GM19324 (cell line): ENCODE results near the gene KBTBD7.

Experiments
- ATAC-seq: cut with Tn5 transposase; IDR thresholded peaks from one replicate; pipeline ENCODE4 v1.9.1; 2021; ENCODE audit warnings: mild to moderate bottlenecking, moderate library complexity; ENCODE audit not compliant: unreplicated experiment, low FRiP score

KBTBD7 gene, protein sequence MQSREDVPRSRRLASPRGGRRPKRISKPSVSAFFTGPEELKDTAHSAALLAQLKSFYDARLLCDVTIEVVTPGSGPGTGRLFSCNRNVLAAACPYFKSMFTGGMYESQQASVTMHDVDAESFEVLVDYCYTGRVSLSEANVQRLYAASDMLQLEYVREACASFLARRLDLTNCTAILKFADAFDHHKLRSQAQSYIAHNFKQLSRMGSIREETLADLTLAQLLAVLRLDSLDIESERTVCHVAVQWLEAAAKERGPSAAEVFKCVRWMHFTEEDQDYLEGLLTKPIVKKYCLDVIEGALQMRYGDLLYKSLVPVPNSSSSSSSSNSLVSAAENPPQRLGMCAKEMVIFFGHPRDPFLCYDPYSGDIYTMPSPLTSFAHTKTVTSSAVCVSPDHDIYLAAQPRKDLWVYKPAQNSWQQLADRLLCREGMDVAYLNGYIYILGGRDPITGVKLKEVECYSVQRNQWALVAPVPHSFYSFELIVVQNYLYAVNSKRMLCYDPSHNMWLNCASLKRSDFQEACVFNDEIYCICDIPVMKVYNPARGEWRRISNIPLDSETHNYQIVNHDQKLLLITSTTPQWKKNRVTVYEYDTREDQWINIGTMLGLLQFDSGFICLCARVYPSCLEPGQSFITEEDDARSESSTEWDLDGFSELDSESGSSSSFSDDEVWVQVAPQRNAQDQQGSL

DNA sequence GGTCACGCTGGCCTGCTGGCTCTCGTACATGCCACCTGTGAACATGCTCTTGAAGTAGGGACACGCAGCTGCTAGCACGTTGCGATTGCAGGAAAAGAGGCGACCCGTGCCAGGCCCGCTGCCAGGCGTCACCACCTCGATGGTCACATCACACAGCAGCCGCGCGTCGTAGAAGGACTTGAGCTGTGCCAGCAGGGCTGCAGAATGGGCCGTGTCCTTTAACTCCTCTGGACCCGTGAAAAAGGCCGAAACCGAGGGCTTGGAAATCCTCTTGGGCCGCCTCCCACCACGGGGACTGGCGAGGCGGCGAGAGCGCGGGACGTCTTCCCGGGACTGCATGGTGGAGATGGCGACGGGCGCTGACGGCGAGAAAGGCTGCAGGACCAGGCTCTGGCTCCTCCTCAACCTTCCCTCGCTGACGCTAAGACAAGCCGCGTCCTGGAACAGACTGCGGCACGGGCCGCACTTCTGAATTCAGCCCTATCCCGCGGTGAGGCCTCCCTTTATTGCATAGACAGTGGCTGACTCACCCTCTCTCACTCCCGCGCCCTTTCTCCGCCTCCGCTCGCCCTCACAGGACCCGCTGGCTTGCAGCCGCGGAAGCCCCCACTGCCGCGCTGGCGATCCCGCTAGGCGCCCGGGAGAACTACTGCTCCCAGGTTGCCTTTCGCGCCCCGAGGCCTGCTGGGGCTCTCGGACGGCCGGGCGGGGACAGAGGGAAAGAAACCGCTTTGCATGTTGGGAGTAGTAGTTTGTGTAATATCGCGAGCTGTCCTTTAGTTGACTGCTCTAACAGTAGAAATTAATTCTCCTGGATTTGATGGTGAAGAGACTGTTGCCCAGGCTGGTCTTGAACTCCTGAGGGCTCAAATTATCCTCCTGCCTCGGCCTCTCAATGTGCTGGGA, at the start of gene KBTBD7:
TSS of gene KBTBD7 (minus strand) at position 651 of the 906 bp plus-strand sequence. CDS start at position 339, 312 bp downstream.
- peak; percentile 93 for ATAC-seq

DNA sequence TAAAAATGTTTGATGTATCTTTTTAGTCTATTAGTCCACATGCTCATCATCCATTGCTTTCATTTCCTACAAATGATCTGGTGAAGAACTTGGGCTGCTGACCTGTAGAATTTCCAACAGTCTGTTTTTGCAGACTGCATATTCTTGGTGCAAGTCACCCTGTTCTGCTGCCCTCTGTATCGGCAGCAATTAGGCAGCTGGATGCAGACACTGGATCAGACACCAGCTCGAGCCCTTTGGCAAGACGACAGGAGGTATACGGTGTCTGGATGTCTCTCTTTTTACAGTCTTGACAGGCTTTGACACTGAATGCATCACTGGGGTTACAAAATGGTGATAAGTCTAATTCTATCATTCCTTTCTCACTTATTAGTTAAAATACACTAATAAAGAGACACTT, 47.3 kb upstream of the KBTBD7 start:
- ATAC-seq, result no peak

GRCh38 chr13:41236369-41236768, 42.0 kb upstream of the KBTBD7 start:
- no peak for ATAC-seq

DNA sequence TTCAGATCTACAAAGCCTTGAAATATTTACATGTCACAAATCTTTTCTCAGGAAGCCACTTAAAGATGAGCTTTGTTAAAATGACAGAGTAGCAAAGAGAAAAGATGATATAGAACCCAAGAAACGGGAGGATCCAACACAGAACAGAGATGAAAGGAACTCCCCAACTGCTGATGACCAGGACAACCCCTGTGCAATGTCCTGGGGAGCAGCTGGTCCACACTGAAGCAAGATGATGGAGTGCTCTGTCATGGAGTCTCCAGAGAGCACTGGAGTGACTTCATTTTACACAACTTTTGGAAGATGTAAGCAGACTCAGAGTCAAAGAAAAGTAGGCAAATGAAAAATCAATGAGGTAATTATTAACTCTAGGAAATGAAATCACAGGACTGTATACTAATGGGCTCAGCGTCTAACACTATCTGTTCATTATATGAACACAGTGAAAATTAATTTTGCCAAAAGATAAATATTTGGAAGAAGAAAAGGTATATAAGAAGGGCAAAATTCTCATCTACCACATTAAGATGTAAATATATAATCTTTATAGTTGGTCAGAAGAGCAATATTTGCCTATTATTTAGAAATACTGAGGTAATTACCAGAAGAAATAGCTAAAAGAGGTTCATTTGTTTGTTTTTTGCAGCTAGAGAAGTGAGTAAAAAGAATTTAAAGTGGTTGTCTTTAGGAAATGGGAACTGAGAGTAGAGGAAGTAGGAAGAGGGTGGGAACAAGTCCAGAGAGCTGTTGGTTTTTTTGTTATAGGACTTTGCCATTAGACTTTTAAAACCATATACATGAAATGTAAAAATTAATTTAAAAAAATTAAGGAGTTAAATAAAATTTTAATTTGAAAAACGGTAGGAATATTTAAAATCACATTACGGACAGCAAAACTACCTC, 38.5 kb upstream of the KBTBD7 start:
- no peak for ATAC-seq

DNA sequence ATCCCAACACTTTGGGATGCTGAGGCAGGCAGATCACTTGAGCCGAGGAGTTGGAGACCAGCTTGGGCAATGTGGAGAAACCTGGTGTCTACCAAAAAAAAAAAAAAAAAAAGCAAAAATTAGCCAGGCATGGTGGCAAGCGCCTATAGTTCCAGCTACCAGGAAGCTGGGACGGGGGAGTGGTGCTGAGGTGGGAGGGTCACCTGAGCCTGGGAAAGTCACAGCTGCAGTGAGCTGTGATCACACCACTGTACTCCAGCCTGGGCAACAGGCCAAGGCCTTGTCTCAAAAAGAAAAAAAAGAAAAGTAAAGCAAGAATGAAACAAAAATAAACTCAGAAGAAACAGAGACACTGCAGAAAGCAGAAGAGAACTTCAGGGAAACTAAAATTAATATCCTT, 37.4 kb upstream of the KBTBD7 start:
- ATAC-seq, result no peak

DNA sequence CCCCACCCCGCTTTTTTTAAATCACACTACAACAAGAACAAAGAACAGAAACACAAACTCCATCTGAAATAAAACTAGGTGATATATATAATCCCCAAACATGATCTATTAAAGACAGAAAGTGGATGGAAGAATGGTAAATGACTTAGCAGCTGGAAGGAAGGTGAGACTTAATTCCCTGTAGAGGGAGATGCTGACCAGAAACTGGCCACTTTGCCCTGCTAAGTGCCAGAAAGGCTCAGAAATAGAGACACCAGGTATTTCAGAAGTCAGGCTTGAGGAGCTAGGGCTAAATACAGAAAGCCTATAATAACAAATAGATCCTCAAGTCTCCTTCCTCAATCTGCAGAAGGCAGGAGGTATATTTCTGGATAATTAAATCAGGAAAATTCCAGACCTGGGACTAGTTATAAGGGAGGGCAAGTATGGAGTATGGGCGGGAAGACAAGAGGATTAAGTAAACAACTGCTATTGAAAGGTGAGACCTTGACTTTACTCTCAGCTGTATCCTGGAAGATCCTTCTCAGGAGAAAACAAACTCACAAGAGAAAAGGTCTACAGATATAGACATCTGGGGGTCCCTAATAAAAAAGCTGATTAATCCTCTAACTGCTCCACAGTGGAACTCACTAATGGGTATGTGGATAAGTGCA, 36.8 kb upstream of the KBTBD7 start:
- no peak for ATAC-seq

DNA sequence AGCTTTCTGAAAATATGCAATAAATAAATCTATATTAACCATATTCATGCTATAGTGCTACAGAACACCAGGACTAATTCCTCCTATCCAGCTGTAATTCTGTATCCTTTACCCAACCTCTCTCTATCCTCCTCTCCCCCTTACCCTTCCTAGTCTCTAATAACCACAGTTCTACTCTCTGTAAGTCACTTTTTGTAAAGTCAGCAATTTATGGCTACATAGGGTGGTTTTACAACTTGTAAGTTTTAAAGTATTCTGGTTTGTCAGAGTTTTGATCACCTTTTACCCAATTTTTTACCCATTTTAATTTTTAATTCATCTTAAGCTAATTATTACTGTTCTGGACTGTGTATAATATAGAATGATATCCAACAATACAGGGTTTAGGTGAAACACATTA, 35.0 kb upstream of the KBTBD7 start:
- no peak for ATAC-seq

GRCh38 chr13:41224113-41225110, 30.0 kb upstream of the KBTBD7 start:
- no peak for ATAC-seq

- no peak for ATAC-seq
Observed at GRCh38 chr13:41222259-41222852, 28.0 kb upstream of the KBTBD7 start.

- no peak for ATAC-seq
Observed at GRCh38 chr13:41220401-41220800, 26.0 kb upstream of the KBTBD7 start.

GRCh38 chr13:41216160-41216559, 21.8 kb upstream of the KBTBD7 start:
- ATAC-seq, result no peak

- ATAC-seq, result no peak
Observed at GRCh38 chr13:41213919-41214318, 19.6 kb upstream of the KBTBD7 start.

DNA sequence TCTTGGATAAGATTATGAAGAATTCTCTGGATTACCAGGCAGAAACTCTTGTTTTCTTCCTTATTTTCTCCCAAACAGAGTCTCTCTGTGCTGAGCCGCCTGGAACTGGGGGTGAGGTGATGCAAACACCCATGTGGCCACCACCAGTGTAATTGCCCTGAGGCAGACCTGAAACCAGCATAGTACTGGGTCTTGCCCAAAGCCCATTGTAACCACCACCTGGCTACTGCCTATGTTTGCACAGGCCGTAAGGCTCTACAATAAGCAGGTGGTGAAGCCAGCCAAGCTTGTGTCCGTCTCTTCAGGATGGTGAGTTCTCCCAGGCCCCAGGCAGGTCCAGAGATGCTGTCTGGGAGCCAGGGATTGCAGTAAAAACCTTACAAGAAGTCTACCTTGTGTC, 18.9 kb upstream of the KBTBD7 start:
- ATAC-seq, result no peak

DNA sequence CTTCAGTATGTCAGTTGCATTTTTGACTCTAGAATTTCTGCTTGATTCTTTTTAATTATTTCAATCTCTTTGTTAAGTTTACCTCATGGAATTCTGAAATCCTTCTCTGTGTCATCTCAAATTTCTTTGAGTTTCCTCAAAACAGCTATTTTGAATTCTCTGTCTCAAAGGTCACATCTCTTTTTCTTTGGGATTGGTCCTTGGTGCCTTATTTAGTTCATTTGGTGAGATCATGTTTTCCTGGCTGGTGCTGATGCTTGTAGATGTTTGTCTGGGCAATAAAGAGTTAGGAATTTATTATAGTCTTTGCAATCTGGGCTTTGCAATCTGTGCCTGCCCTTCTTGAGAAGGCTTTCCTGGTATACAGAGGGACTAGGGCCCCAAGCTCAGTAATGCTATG, 18.5 kb upstream of the KBTBD7 start:
- no peak for ATAC-seq

- ATAC-seq, result no peak
Observed at GRCh38 chr13:41211062-41211461, 16.7 kb upstream of the KBTBD7 start.

DNA sequence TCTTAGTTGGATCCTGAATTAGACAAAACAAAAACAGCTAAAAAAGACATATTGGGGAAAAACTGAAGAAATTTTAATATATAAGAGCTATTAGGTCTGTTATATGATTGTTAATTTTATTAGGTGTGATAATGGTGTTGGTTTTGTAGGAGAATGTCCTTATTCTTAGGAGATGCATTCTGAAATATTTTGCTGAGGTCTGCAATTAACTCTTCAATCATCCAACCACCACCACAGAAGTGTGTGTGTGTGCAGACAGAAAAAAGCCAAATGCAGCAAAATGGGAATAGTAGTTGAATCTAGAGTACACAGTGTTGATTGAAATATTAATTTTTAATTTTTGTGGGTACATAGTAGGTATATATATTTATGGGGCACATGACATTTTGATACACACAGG, 12.1 kb upstream of the KBTBD7 start:
- no peak for ATAC-seq

DNA sequence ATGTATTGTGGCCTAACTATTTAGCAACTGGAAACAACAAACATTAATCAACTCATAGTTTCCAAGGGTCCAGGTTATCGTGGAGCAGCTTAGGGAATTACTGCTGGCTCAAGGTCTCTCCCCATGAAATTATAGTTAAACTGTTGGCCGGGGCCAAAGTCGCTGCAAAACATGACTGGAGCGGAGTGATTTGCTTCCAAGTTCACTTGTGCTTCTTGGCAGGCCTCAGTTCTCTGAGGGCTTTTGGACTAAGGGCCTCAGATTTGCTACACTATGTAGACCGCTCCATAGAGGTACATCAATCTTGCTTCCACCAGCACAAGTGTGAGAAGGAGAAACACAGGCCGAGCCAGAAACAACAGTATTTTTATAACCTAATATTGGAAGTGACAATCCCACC, 9.4 kb upstream of the KBTBD7 start:
- no peak for ATAC-seq

DNA sequence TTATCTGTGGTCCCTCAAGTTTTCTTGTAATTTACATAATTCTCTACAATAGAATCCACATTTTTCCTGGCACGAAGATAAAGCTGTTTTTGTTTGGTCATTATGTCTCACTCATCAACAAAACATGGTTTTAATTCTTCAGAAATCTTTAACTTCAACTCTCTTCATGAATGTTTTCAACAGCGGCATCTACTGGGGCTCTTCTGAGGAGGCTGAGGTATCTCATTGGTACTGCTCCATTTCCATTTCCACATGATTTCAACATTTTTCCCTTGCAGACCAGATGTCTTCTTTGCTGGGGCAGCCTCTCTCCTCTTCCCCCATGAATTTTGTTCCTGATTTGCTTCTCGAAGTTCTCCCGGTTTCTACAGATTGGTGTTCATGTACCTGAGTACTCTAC, 5.8 kb upstream of the KBTBD7 start:
- no peak for ATAC-seq
